Endothelial cell of umbilical vein (primary cell): ENCODE data around the gene MED27. TPM values are rescaled to one million over a fixed set of nuclear protein-coding genes. Genes with fewer than 3 reads are reported as not detected.

Experiments
- BruUV-seq: library from RNA; stranded (reverse); fragments of 400-500 nt; replicated peaks from 2 replicates; lab custom pipeline; 2021; lab: Mats Ljungman, UMichigan
- CTCF ChIA-PET: fragments of 300-600, 350-600 bp; sonication (Branson Sonifier 250); formaldehyde crosslinking; loops from one replicate; lab custom pipeline; 2021; ENCODE audit warnings: antibody characterized with exemption, inconsistent platforms; lab: Charles Lee
- POLR2A ChIA-PET: fragments of 300-600, 350-600 bp; sonication (Branson Sonifier 250); formaldehyde crosslinking; loops from one replicate; lab custom pipeline; 2021; ENCODE audit warnings: antibody characterized with exemption, inconsistent platforms; lab: Charles Lee
- DNase-seq: peaks from one replicate; pipeline ENCODE4 v3.0.0-alpha.2; 2011; ENCODE audit warnings: low read depth, low spot score
- FAIRE-seq: peaks from 2 replicates; lab custom pipeline; 2011; peaks lifted over from hg19 to GRCh38; lab: Jason Lieb, UNC
- H2AFZ ChIP-seq: 2 replicates; pipeline ENCODE4 v1.6.0; 2012; ENCODE audit warnings: low read depth, low read length, control low read depth, inconsistent platforms
- H3K27ac ChIP-seq: 2 replicates; pipeline ENCODE4 v1.5.1; 2011; ENCODE audit warnings: low read depth, mild to moderate bottlenecking, control low read depth, low read length, moderate library complexity; ENCODE audit not compliant: insufficient read depth
- H3K27me3 ChIP-seq, 2 experiments: 2 replicates each; pipeline versions ENCODE4 v1.6.0 to v1.6.1; 2011; ENCODE audit warnings: low read length in 2 of 2, mixed read lengths in 1 of 2; ENCODE audit not compliant: control insufficient read depth in 2 of 2, insufficient read depth in 2 of 2
- H3K36me3 ChIP-seq, 2 experiments: 2 replicates in 1 of 2; 3 replicates in 1 of 2; pipeline ENCODE4 v1.5.1; 2011; ENCODE audit warnings: low read length in 2 of 2, mild to moderate bottlenecking in 1 of 2, moderate library complexity in 1 of 2; ENCODE audit not compliant: control insufficient read depth in 2 of 2, insufficient read depth in 2 of 2; ENCODE audit errors: extremely low read depth in 1 of 2
- H3K4me1 ChIP-seq: 3 replicates; pipeline ENCODE4 v1.5.1; 2011; ENCODE audit warnings: mild to moderate bottlenecking, low read length; ENCODE audit not compliant: control insufficient read depth, insufficient read depth; ENCODE audit errors: extremely low read depth
- H3K4me2 ChIP-seq: 2 replicates; pipeline ENCODE4 v1.6.1; 2011; ENCODE audit warnings: low read length, control low read depth, mixed read lengths; ENCODE audit not compliant: insufficient read depth
- H3K4me3 ChIP-seq, 3 experiments: fragments of 200-600 bp in 1 of 3; sonication (generic), shearing (Covaris generic) in 1 of 3; replicated peaks in 1 of 3; 2 replicates each; pipeline ENCODE4 v1.5.1; 2011 to 2016; ENCODE audit warnings: control low read depth in 3 of 3, low read length in 3 of 3, mild to moderate bottlenecking in 2 of 3, inconsistent platforms in 1 of 3, low read depth in 1 of 3, moderate library complexity in 1 of 3; ENCODE audit not compliant: insufficient read depth in 1 of 3
- H3K79me2 ChIP-seq: 2 replicates; pipeline ENCODE4 v1.6.0; 2012; ENCODE audit warnings: low read length, inconsistent platforms; ENCODE audit not compliant: control insufficient read depth, insufficient read depth
- H3K9ac ChIP-seq: replicated peaks from 2 replicates; pipeline ENCODE3; 2011; ENCODE audit warnings: low read length, control low read depth; ENCODE audit not compliant: insufficient read depth; ENCODE audit errors: extremely low read depth
- H3K9me1 ChIP-seq: replicated peaks from 3 replicates; pipeline ENCODE4 v1.6.0; 2011; ENCODE audit warnings: mild to moderate bottlenecking, low read length; ENCODE audit not compliant: control insufficient read depth, insufficient read depth; ENCODE audit errors: extremely low read depth
- H3K9me3 ChIP-seq: replicated peaks from 2 replicates; pipeline ENCODE4 v1.5.1; 2012; ENCODE audit warnings: low read length, inconsistent platforms; ENCODE audit not compliant: control insufficient read depth, insufficient read depth
- H4K20me1 ChIP-seq: replicated peaks from 2 replicates; pipeline ENCODE3; 2011; ENCODE audit warnings: mild to moderate bottlenecking, low read length; ENCODE audit not compliant: control insufficient read depth, insufficient read depth; ENCODE audit errors: extremely low read depth
- EZH2 ChIP-seq: IDR thresholded peaks from 2 replicates; pipeline ENCODE4 v1.6.1; 2012; ENCODE audit warnings: borderline replicate concordance, low read depth, mild to moderate bottlenecking, moderate library complexity, low read length, inconsistent platforms; ENCODE audit not compliant: severe bottlenecking
- FOS ChIP-seq: IDR thresholded peaks from 2 replicates; pipeline ENCODE4 v1.6.1; 2011; ENCODE audit warnings: mild to moderate bottlenecking, low read length, moderate library complexity, borderline replicate concordance; ENCODE audit not compliant: insufficient read depth
- GATA2 ChIP-seq: IDR thresholded peaks from 2 replicates; pipeline ENCODE4 v1.7.0; 2011; ENCODE audit warnings: low read depth, mild to moderate bottlenecking, moderate library complexity, mixed read lengths, low read length; ENCODE audit not compliant: insufficient read length, insufficient read depth
- JUN ChIP-seq: IDR thresholded peaks from 2 replicates; pipeline ENCODE4 v1.6.1; 2011; ENCODE audit warnings: borderline replicate concordance, low read depth; ENCODE audit not compliant: insufficient read length, insufficient read depth
- MYC ChIP-seq: IDR thresholded peaks from one replicate; pipeline ENCODE4 v1.6.1; 2011; ENCODE audit warnings: mild to moderate bottlenecking, low read depth, low read length
- POLR2A ChIP-seq: IDR thresholded peaks from 2 replicates; pipeline ENCODE4 v1.6.1; 2012; ENCODE audit warnings: low read depth, mild to moderate bottlenecking, control low read depth, low read length
- POLR2AphosphoS5 ChIP-seq: IDR thresholded peaks from 2 replicates; pipeline ENCODE4 v1.6.1; 2012; ENCODE audit warnings: low read depth, mild to moderate bottlenecking, control low read depth, low read length, moderate library complexity; ENCODE audit not compliant: insufficient read depth
- dilution Hi-C: fragments of 300-500 bp; cut with MboI; formaldehyde crosslinking; loops from one replicate; pipeline ENCODE4 v1.15.0; 2019; ENCODE audit warnings: low sequenced_read_pairs; ENCODE audit not compliant: extremely low pct_ligation_motif_present
- intact Hi-C: fragments of 100-400 bp; cut with micrococcal nuclease; formaldehyde crosslinking; loops from one replicate; pipeline ENCODE4 v1.10.0; 2022
- polyA plus RNA-seq, 4 experiments: library from polyadenylated mRNA; depleted of rRNA in 3 of 4; stranded (reverse) in 3 of 4; unstranded in 1 of 4; fragments of >200 nt; gene quantifications; 2 replicates each; pipeline versions ENCODE4 v1.2.1 to v1.2.3, GENCODE V29; 2011 to 2012; ENCODE audit warnings: missing spikeins in 1 of 4
- total RNA-seq: library from RNA; stranded (reverse); gene quantifications from 2 replicates; pipeline ENCODE4 v1.2.3, GENCODE V29; 2021
- TF ChIP-seq, protein P1 (sequence below), 2 donors: IDR thresholded peaks; 1 replicate in 1 of 2; 2 replicates in 1 of 2; pipeline ENCODE4 v1.5.1; 2011; ENCODE audit warnings: low read length in 2 of 2, mild to moderate bottlenecking in 2 of 2, moderate library complexity in 2 of 2, control low read depth in 1 of 2, inconsistent platforms in 1 of 2, low read depth in 1 of 2; ENCODE audit not compliant: insufficient read depth in 1 of 2; ENCODE audit errors: extremely low read depth in 1 of 2
- TF ChIP-seq, protein P2 (sequence below): IDR thresholded peaks from 2 replicates; pipeline ENCODE4 v1.6.1; 2011; ENCODE audit not compliant: insufficient read depth, insufficient read length

Gene MED27
- total and polyA plus RNA-seq, 2 donors (not counting 3 experiments of a cell fraction or from before 2014, with no cell fraction given): 27.9 to 47.8 TPM

DNA sequence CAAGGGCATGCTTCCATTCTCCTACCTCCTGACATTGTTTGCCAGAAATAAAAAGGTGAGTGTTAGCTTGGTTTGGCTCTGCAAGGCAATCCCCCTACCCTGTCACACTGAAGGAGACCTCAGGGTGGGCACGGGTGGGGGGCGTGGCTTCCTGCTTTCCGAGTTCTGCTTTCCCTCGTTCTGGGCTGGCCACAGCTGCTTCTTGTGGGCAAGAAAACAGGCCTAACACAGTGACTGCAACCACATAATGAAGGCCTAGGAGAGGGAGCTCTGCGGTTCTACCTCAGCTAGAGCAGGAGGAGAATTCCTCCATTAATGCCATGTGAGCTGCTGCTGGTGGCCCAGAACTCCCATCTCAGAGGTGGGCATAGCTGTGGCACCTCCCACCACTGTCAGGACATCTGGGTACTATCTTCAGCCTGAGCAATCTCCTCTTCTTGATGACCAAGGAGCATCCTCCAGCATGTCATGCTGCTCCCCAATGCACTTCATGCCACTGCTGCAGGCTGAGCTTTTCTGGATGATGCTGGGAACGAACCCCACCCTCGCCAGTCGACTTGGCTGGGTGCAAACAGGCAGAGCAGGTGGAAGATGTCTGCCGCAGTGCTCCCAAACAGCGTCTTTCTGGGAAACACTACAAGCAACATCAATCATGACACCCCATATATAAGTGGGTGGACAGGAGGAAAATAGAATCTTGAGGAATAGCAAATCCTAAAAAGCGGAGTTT is 200.3 kb downstream of the MED27 start:
- H3K9me3 ChIP-seq: no peaks in the 10 kb centered on the region
- no peak overlapping the region for H3K27ac ChIP-seq
- TF ChIP-seq, protein P1, sequence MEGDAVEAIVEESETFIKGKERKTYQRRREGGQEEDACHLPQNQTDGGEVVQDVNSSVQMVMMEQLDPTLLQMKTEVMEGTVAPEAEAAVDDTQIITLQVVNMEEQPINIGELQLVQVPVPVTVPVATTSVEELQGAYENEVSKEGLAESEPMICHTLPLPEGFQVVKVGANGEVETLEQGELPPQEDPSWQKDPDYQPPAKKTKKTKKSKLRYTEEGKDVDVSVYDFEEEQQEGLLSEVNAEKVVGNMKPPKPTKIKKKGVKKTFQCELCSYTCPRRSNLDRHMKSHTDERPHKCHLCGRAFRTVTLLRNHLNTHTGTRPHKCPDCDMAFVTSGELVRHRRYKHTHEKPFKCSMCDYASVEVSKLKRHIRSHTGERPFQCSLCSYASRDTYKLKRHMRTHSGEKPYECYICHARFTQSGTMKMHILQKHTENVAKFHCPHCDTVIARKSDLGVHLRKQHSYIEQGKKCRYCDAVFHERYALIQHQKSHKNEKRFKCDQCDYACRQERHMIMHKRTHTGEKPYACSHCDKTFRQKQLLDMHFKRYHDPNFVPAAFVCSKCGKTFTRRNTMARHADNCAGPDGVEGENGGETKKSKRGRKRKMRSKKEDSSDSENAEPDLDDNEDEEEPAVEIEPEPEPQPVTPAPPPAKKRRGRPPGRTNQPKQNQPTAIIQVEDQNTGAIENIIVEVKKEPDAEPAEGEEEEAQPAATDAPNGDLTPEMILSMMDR (IDR thresholded peaks at IDR 0.05; ENCODE audit: extremely low read depth in 1 of 2, insufficient read depth in 1 of 2, low read depth in 1 of 2, low read length in 2 of 2): no peak
- TF ChIP-seq POLR2AphosphoS5 (no peak), EZH2 (no peak), FOS (no peak), GATA2 (no peak), POLR2A (no peak), MYC (no peak), JUN (no peak)
- TF ChIP-seq, protein P2, sequence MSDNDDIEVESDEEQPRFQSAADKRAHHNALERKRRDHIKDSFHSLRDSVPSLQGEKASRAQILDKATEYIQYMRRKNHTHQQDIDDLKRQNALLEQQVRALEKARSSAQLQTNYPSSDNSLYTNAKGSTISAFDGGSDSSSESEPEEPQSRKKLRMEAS: no peak
- dilution Hi-C loops (no loop called here), intact Hi-C loops (no loop called here)
- DNase-seq (no peak), FAIRE-seq (no peak)
- ChIA-PET POLR2A (interaction anchor here (0.7 kb wide), 1 partner anchor 105 kb away, joined by 3 read pairs; no protein-coding TSS in a partner anchor), CTCF (interaction anchor here (0.9 kb wide), 1 partner anchor 14 kb away, joined by 4 read pairs; no protein-coding TSS in a partner anchor)
- no peaks in the 10 kb centered on the region for H3K79me2 ChIP-seq
- no peaks in the 10 kb centered on the region for H3K9me1 ChIP-seq
- no peaks in the 10 kb centered on the region for H3K27me3 ChIP-seq
- no peak overlapping the region for H3K4me3 ChIP-seq
- no peak overlapping the region for H3K9ac ChIP-seq
- H3K4me1 ChIP-seq: peaks cover 11% of the 10 kb centered on the region
- H3K4me2 ChIP-seq: no peak overlapping the region
- H4K20me1 ChIP-seq: no peaks in the 10 kb centered on the region
- no peak overlapping the region for H2AFZ ChIP-seq
- no peaks in the 10 kb centered on the region for H3K36me3 ChIP-seq
- no TSS peak for BruUV-seq
